NCI-H345 treated with DMSO at 0.1 percent for 48 hours (cell line): ENCODE data around the gene RTBDN.

Source experiments
- DNase-seq: peaks from one replicate; lab custom pipeline; 2025; ENCODE audit not compliant: unreplicated experiment; lab: John Stamatoyannopoulos, UW

The RTBDN gene

GRCh38 chr19:12834566-12834943, at the start of gene RTBDN:
Gene RTBDN (minus strand): TSS chr19:12834579. CDS start chr19:12829979, 4,600 bp downstream.
- no peak for DNase-seq

GRCh38 chr19:12882589-12882988, 48.2 kb upstream of the RTBDN start:
- DNase-seq = no peak

GRCh38 chr19:12881172-12881808, 46.9 kb upstream of the RTBDN start, which contains the start of gene DNASE2:
Gene DNASE2 (minus strand): TSS chr19:12881449. CDS start chr19:12881375, 74 bp downstream.
- peak; percentile 40 for DNase-seq

GRCh38 chr19:12880551-12881171, 46.3 kb upstream of the RTBDN start:
- DNase-seq = no peak

GRCh38 chr19:12875086-12875485, 40.7 kb upstream of the RTBDN start:
- no peak for DNase-seq

- DNase-seq = no peak
Measured at GRCh38 chr19:12873891-12874745, 39.7 kb upstream of the RTBDN start.

- DNase-seq = no peak
Measured at GRCh38 chr19:12872941-12873890, 38.8 kb upstream of the RTBDN start.

GRCh38 chr19:12872255-12872654, 37.9 kb upstream of the RTBDN start:
- no peak for DNase-seq

- DNase-seq = no peak
Measured at GRCh38 chr19:12871681-12872080, 37.3 kb upstream of the RTBDN start.

GRCh38 chr19:12868540-12869112, 34.2 kb upstream of the RTBDN start:
- no peak for DNase-seq

- DNase-seq = no peak
Measured at GRCh38 chr19:12867120-12868099, 33.0 kb upstream of the RTBDN start.

GRCh38 chr19:12866416-12867119, 32.2 kb upstream of the RTBDN start:
- DNase-seq = no peak

GRCh38 chr19:12865746-12866415, 31.5 kb upstream of the RTBDN start:
- DNase-seq = no peak

GRCh38 chr19:12864721-12865715, 30.6 kb upstream of the RTBDN start:
- DNase-seq = no peak

- DNase-seq = no peak
Measured at GRCh38 chr19:12864143-12864542, 29.8 kb upstream of the RTBDN start.

GRCh38 chr19:12859546-12859945, 25.2 kb upstream of the RTBDN start:
- no peak for DNase-seq
